ENCODE results near the gene RAB40AL.

- TF ChIP-seq, protein P1, sequence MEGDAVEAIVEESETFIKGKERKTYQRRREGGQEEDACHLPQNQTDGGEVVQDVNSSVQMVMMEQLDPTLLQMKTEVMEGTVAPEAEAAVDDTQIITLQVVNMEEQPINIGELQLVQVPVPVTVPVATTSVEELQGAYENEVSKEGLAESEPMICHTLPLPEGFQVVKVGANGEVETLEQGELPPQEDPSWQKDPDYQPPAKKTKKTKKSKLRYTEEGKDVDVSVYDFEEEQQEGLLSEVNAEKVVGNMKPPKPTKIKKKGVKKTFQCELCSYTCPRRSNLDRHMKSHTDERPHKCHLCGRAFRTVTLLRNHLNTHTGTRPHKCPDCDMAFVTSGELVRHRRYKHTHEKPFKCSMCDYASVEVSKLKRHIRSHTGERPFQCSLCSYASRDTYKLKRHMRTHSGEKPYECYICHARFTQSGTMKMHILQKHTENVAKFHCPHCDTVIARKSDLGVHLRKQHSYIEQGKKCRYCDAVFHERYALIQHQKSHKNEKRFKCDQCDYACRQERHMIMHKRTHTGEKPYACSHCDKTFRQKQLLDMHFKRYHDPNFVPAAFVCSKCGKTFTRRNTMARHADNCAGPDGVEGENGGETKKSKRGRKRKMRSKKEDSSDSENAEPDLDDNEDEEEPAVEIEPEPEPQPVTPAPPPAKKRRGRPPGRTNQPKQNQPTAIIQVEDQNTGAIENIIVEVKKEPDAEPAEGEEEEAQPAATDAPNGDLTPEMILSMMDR (IDR thresholded peaks at IDR 0.05) = peak in 2 of 4 experiments; percentile 30 to 43
- no peak for TF ChIP-seq POLR2AphosphoS5 (IDR thresholded peaks at IDR 0.05)
- TF ChIP-seq POLR2A (IDR thresholded peaks at IDR 0.05) = no peak
- no peak for TF ChIP-seq EP300 (IDR thresholded peaks at IDR 0.05)
Observed at GRCh38 chrX:102950908-102951866, 14.1 kb downstream of the RAB40AL start.

Data from sigmoid colon (tissue), 4 donors.